Measurements from ENCODE around the gene PLXDC2. TPM values are rescaled to one million over a fixed set of nuclear protein-coding genes. Genes with fewer than 3 reads are reported as not detected.

Gene PLXDC2
- total and polyA plus RNA-seq, 8 donors = 2.1 to 57.2 (median 11.2) TPM

- H3K27me3 ChIP-seq = no peaks in the 10 kb centered on the region
- intact Hi-C loops (cut with DNase I; ENCODE audit: low total_unique reads) = no loop called here
- no peaks in the 10 kb centered on the region for H3K36me3 ChIP-seq
- no peaks in the 10 kb centered on the region for H3K4me1 ChIP-seq
- DNase-seq = peak in 1 of 2 donors; percentile 9
- H3K27ac ChIP-seq = no peak overlapping the region
- no peak for TF ChIP-seq CTCF (IDR thresholded peaks at IDR 0.05)
- no peak for TF ChIP-seq POLR2AphosphoS5 (IDR thresholded peaks at IDR 0.05)
- TF ChIP-seq POLR2A (IDR thresholded peaks at IDR 0.05) = no peak
- TF ChIP-seq EP300 (IDR thresholded peaks at IDR 0.05) = no peak
- 44 to 62% (median 47%) methylated on average over 2 of the region's 2 CpGs for WGBS, 5 donors
- H3K4me3 ChIP-seq = no peak overlapping the region
- peaks cover 0 to 7% (median 0%) of the 10 kb centered on the region in 4 donors for H3K9me3 ChIP-seq
Measured at GRCh38 chr10:19775296-19775695, 40.9 kb upstream of the PLXDC2 start.

- H3K27me3 ChIP-seq = no peaks in the 10 kb centered on the region
- no peak overlapping the region for H3K27ac ChIP-seq
- intact Hi-C loops (cut with DNase I; ENCODE audit: low total_unique reads) = no loop called here
- H3K36me3 ChIP-seq = no peaks in the 10 kb centered on the region
- no peaks in the 10 kb centered on the region for H3K4me1 ChIP-seq
- no peak for DNase-seq
- no peak overlapping the region for H3K4me3 ChIP-seq
- WGBS, 5 donors = 31 to 43% (median 34%) methylated on average over 2 of the region's 2 CpGs
- peaks cover 0 to 7% (median 0%) of the 10 kb centered on the region in 4 donors for H3K9me3 ChIP-seq
- TF ChIP-seq CTCF (IDR thresholded peaks at IDR 0.05) = no peak
- TF ChIP-seq POLR2A (IDR thresholded peaks at IDR 0.05) = no peak
- TF ChIP-seq POLR2AphosphoS5 (IDR thresholded peaks at IDR 0.05) = no peak
- TF ChIP-seq EP300 (IDR thresholded peaks at IDR 0.05) = no peak
Measured at GRCh38 chr10:19777806-19778205, 38.4 kb upstream of the PLXDC2 start.

GRCh38 chr10:19778996-19779395 is 37.2 kb upstream of the PLXDC2 start:
- no peaks in the 10 kb centered on the region for H3K27me3 ChIP-seq
- H3K4me1 ChIP-seq = no peaks in the 10 kb centered on the region
- H3K27ac ChIP-seq = no peak overlapping the region
- 57 to 71% (median 68%) methylated on average over 2 of the region's 2 CpGs for WGBS, 5 donors
- TF ChIP-seq EP300 (IDR thresholded peaks at IDR 0.05) = no peak
- TF ChIP-seq POLR2A (IDR thresholded peaks at IDR 0.05) = no peak
- TF ChIP-seq POLR2AphosphoS5 (IDR thresholded peaks at IDR 0.05) = no peak
- no peak for TF ChIP-seq CTCF (IDR thresholded peaks at IDR 0.05)
- H3K9me3 ChIP-seq = no peaks in the 10 kb centered on the region
- H3K36me3 ChIP-seq = no peaks in the 10 kb centered on the region
- no peak overlapping the region for H3K4me3 ChIP-seq
- no peak for DNase-seq
- intact Hi-C loops (cut with DNase I; ENCODE audit: low total_unique reads) = no loop called here

GRCh38 chr10:19782430-19783089 is 33.7 kb upstream of the PLXDC2 start:
- Histone ChIP-seq H3K36me3 (no peaks in the 10 kb centered on the region), H3K4me1 (no peaks in the 10 kb centered on the region), H3K27me3 (no peaks in the 10 kb centered on the region), H3K4me3 (no peak overlapping the region), H3K9me3 (no peaks in the 10 kb centered on the region), H3K27ac (no peak overlapping the region)
- intact Hi-C loops (cut with DNase I; ENCODE audit: low total_unique reads) = no loop called here
- TF ChIP-seq CTCF (IDR thresholded peaks at IDR 0.05) (no peak), POLR2AphosphoS5 (IDR thresholded peaks at IDR 0.05) (no peak), EP300 (IDR thresholded peaks at IDR 0.05) (no peak), POLR2A (IDR thresholded peaks at IDR 0.05) (no peak)
- WGBS, 5 donors = 49 to 59% (median 54%) methylated on average over 6 of the region's 6 CpGs
- no peak for DNase-seq
